Fibroblast of skin of back (primary cell): ENCODE measurements around the gene DGKA.
A peak's percentile ranks its signal among the peaks of the same experiment; 100 is the strongest.
"Not testable (repeated sequence)": the region's sequence is repeated elsewhere in the genome, so short reads cannot be mapped to it uniquely, and the experiment has no call there.

Experiments
- DNase-seq: peaks from one replicate; pipeline ENCODE4 v3.0.0-alpha.2; 2013

Gene DGKA

DNA sequence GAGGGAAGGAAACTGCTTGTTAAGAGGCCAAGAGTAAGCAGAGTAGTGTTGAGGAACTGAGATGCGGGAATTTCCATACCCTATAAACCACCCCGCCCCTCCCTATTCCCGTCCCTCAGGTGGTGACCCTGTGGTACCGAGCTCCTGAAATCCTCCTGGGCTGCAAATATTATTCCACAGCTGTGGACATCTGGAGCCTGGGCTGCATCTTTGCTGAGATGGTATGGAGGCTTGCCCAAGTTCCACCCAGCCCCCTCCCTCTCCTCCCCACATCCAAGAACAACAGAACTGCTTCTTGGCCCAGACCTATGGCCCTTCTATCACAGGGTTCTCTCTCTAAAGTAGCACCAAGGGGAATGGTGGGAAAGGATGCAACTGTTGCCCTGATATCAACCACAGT is 38.4 kb downstream of the DGKA start:
- DNase-seq = no peak

DNA sequence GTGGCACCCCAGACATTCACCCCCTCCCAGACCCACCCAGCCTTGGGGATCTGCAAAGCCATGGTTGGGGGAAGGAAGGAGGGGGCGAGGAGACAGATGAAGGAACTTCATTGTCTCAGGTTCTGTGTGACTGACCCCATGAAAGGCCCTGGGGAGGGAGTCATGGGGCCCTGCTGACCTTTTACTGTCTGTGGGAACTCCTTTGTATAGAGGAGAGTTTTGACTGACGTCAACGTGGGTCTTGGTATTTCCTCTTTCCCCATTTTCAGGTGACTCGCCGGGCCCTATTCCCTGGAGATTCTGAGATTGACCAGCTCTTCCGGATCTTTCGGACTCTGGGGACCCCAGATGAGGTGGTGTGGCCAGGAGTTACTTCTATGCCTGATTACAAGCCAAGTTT is 39.8 kb downstream of the DGKA start:
- peak; percentile 13 for DNase-seq

DNA sequence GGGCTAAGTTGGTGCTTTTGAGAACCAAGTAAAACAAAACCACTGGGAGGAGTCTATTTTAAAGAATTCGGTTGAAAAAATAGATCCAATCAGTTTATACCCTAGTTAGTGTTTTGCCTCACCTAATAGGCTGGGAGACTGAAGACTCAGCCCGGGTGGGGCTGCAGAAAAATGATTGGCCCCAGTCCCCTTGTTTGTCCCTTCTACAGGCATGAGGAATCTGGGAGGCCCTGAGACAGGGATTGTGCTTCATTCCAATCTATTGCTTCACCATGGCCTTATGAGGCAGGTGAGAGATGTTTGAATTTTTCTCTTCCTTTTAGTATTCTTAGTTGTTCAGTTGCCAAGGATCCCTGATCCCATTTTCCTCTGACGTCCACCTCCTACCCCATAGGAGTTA is 41.1 kb downstream of the DGKA start:
- peak; percentile 66 for DNase-seq

DNA sequence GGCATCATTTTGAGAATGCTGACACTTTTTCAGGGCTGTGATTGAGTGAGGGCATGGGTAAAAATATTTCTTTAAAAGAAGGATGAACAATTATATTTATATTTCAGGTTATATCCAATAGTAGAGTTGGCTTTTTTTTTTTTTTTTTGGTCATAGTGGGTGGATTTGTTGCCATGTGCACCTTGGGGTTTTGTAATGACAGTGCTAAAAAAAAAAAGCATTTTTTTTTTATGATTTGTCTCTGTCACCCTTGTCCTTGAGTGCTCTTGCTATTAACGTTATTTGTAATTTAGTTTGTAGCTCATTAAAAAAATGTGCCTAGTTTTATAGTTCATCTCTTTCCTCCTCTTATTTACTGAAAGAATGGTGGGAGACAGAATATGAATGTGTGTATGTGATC is 41.5 kb downstream of the DGKA start:
- DNase-seq = no peak

DNA sequence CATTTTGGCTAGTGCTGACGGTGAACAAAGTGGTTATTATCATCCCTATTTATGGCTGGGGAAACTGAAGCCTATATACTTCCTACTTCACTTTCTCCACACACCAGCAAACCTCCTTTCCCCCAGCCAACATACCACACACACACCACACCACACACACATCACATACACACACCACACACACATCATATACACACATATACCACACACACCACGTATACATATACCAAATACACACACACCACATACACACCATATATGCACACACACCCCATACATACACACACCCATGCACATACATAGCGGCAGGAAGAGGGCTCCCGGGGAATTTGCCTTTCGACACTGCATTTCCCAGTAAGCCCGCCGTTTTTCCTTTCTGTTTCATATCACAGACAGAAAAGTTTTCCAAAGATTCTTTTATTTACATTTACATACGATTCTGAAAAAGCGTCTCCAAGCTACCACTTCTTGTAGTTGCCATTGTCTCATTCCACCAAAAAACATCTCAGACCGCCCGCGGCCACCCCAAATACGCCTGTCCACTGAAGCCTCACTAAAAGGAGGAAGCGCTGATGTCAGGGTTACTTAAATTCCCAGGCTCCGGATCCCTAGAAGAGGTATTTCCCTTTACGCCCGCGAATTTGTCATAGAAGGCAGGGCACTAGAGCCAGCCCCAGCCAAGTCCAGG is 42.1 kb downstream of the DGKA start:
- DNase-seq = no peak

DNA sequence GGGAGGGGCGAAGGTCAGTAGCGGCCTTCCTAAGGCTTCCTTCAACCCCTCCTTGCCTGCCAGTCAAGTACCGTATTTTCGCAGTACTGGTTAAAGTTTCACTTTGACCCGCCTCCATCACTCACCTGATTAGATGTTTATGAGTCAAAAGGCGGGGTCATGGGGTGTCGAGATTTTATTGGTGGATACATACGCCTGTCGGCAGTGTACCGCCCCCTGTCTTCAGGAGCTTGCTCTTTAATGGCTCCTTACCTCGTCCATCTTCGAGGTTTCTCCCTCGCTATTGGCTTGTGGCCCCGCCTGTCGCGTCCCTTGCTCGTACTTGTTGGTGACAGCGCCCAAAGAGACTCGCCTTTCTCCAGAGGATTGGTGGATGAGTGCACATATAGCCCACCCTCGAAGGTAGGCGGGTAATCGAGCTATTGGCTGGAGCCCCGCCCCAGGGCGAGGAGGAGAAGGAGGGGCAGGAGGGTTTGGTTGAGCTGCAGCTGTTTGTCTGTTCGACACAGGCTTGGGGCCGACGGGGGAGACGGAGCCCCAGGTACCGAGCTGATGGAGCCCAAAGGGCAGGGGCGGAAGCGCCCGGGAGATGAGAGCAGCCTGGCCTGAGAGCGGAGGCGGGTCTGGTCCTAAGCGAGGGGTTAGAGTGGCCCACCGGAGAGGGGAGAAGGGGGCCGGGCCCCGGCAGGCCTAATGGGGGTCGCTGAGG is 42.8 kb downstream of the DGKA start, which contains the start of gene RAB5B:
Gene RAB5B (plus strand): TSS at position 480 of the 709 bp plus-strand sequence. CDS start 12,883 bp downstream, outside the sequence.
- DNase-seq = peak; percentile 100

DNA sequence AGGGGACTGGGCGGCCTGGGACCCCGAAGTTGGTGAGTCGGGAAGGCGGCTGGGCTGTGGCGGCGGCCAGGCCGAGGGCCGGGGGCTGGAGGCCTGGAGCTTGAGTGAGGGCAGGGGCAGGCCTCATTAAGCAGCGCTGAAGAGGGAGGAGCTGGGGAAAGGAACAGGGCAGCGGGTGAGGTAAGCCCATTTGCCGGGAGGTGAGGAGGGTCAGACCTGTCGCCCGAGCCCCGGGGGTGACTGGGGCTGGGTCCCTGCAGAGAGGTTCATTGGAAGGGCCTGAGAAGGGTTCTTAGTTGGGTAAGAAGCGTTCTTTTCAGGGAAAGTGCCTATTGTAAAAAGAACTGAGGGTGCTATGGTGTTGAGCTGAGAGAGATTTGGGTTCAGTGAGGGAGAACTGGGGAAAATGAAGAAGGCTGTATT is 43.4 kb downstream of the DGKA start:
- DNase-seq = peak; percentile 39

DNA sequence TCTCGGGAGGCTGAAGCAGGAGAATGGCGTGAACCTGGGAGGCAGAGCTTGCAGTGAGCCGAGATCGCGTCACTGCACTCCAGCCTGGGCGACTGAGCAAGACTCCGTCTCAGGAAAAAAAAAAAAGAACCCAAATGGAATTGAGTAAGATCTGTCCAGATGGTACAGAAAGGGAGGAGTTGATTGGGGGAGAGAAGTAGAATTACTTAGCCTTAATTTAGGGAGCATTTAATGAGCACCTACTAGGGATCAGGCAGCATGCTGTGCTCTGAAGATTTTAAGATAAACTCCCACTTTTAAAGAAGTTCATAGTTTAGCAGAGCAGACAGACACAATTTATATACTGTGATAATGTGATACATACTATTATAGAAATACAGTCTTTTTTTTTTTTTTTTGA is 47.4 kb downstream of the DGKA start:
- DNase-seq = no peak

DNA sequence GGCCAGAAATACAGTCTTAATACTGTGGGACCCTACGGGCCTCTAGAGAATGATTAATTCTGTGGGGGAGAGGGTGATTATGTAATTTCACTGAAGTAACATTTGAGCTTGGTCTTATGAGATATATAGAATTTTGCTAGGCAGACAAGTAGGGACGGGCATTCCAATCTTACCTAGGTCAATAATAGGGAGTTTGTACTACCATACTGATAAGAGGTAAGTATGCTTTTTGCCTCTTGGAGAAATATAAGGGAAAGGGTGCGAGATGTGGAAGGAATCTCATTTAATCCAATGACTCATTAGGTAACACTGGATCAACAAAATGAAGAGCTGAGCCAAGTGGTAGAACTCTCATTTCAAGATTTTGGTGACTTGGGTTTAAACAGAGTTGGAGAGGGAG is 48.1 kb downstream of the DGKA start:
- no peak for DNase-seq

DNA sequence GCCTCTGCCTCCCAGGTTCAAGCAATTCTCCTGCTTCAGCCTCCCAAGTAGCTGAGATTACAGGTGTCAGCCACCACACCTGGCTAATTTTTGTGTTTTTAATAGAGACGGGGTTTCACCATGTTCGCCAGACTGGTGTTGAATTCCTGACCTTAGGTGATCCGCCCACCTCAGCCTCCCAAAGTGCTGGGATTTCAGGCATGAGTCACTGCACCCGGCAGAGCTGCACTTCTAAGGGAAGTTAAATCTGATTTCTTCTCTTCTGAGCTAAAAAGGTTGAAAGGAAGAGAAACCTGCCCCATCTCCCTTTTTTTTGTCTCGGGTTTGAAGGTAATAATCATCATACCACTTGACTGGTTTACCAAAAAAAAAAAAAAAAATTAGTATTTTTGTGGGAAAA is 50.9 kb downstream of the DGKA start:
- not testable (repeated sequence) for DNase-seq

DNA sequence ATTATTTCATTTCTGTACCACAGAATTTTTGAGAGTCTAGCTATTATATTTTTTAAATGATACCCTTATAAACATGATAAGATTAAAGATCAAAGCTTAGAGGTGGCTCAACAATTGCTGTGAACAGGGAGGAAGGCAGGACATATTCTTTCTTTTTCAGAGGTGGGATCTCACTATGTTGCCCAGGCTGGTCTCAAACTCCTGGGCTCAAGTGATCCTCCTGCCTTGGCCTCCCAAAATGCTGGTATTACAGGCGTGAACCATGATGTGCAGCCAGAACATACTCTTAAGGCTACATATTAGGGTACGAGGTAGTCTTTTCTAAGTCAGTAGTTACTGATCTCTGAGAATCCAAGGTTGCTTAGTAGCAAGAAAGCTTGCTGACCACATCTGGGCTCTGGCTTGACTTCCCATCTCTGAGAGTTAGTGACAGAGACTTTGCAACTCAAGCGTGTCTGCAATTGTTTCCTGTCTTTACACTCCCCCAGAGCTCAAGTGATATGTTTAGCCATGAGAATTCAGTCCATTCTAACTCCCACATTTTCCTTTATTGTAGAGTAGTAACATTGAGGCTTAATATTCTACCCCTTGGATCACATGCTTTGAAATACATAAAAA is 51.5 kb downstream of the DGKA start:
- DNase-seq = no peak

DNA sequence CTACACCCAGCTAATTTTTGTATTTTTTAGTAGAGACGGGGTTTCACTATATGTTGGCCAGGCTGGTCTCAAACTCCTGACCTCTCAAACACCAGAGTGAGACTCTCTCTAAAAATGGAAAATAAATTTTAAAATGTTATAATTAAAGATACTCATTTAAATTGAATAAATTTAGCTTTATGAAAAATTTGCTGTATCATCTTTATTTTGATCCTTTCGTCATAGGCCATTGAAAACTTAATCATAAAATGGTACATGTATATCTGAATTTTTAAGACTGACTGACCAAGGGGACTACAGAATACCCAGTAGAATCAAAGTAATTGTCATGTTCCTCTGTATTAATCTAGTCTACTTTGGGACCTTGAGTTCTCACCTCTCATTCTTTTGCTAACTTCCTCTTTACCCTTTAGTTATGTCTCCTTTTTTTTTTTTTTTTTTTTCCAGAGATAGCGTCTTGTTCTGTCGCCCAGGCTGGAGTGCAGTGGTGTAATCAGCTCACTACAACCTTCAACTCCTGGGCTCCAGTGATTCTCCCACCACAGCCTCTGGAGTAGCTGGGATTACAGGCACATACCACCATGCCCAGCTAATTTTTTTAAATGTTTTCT is 52.4 kb downstream of the DGKA start:
- no peak for DNase-seq

DNA sequence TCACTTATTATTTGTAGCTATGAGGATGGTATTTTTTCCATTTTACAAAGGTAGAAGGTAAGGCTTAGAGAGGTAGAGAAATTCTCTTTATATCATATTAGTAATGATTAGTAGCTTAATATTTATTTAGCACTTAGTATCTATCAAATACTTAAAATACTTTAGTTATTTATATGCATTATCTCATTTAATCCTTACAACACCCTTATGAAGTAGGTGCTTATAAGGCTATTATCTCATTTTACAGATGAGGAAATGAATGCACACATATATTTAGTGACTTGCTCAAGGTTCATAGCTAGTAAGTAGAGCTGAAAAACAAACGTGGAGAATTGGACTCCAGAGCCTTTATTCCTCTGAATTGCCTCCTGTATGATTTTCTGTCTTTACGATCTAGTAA is 53.9 kb downstream of the DGKA start:
- DNase-seq = no peak

DNA sequence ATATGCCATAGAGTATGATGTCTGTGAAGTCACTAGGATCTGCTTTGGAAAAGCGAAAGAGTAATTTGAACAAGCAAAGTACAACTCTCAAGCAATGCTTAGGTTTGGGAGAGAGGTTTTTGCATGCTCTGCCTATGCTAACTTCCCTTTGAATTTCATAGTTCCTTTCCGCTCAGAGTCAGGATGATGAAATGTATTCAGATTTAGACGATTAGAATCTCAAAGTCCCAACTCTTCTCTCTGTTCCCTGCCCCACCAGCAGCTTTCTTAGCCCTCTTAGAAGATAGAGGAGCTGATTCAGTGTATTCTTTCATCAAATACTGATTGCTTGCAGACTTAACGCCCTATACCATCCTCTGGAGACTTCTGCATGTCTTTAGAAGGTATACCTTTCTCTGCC is 54.4 kb downstream of the DGKA start:
- DNase-seq = no peak

DNA sequence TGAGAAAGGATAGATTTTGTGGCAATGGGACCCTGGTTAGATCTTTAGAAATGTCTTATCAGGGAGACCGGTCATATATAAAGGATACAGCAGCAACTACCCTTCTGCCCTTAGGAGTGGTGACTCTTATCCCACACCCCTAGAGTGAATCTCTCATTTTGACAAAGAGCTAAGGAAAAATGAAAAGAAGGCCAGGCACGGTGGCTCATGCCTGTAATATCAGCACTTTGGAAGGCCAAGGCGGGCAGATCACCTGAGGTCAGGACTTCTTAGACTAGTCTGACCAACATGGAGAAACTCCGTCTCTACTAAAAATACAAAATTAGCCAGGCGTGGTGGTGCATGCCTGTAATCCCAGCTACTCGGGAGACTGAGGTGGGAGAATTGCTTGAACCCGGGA is 55.0 kb downstream of the DGKA start:
- DNase-seq = not testable (repeated sequence)

DNA sequence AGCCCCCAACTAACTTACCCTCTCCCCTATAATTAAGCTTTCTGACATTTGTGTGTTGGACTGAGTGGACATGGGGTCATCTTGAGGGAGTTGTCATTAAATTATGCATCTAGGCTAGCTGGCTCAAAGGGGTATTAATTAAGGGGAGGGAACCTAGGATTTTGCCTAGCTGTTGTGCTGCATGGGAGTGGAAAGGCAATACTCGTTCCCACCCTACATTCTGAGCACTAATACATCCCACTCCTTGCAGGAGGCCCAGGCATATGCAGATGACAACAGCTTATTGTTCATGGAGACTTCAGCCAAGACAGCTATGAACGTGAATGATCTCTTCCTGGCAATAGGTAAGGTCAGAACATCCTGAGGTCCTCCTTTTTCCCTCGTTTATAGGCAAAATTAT is 60.1 kb downstream of the DGKA start:
- no peak for DNase-seq

DNA sequence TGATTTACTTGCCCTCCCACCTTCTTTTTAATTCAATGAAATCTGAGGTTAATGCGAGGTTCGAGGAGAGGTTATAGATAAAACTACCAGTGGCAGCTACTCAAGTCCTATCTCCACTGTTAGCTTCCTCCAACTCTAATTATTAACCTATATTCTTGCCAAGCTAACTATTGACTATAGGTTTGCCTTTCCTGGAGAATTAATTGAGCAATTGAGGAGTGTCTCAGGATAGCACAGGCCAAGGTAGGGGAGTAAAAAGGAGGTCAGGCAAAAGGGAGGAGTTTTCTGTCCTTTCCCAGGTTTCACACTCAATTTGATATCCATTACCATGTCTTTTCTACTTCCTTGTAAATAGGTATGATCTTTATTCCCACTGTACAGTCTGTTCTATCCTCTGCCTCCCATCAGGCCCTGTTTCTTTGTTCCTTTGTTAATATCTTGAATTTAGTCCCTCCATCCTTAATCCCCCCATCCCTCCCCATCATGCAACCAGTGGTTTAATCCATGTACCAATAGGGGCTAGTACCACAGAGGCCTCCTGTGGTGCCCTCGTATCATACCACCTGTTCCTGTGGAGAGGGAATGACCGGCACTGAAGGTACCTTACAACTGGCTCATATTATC is 62.4 kb downstream of the DGKA start:
- DNase-seq = no peak

DNA sequence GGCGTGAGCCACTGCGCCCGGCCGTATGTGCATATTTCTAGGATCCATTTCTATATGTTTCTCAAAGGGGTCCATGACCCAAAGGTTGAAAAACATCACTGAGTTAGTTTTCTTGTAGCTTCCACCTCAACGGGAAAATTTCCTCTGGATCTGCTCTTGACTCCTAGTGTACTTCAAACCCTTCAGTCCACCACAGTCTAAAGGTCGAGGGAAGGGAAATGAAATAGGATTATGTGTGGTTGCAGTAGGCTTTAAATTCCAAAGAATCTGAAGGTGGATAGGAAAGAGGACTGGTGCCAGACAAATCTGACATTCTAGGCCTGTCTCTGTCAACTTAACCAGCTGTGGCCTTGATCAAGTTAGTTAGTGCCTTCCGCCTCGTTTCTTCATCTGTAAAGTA is 64.4 kb downstream of the DGKA start:
- no peak for DNase-seq

DNA sequence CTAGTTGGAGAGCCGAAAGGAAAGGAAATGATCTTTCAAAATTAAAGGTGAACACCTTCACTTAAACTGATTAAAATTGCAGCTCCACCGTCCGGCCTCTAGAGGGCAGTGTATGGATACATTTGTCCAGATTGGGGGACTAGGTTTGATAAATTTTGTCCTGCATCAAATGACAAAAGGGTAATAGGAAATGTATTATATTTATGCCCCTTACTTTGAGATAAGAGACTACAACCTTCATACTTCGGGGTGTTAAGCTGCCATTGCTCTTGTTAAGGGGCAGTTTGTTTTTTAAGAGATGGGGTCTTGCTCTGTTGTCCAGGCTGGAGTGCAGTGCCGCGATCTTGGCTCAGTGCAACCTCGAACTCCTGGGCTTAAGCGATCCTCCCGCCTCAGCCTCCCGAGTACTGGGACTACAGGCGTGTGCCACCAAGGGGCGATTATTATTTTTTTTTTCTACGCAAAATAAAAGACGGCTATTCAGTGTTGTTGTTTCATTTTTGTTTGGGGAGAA is 65.3 kb downstream of the DGKA start:
- peak; percentile 70 for DNase-seq

DNA sequence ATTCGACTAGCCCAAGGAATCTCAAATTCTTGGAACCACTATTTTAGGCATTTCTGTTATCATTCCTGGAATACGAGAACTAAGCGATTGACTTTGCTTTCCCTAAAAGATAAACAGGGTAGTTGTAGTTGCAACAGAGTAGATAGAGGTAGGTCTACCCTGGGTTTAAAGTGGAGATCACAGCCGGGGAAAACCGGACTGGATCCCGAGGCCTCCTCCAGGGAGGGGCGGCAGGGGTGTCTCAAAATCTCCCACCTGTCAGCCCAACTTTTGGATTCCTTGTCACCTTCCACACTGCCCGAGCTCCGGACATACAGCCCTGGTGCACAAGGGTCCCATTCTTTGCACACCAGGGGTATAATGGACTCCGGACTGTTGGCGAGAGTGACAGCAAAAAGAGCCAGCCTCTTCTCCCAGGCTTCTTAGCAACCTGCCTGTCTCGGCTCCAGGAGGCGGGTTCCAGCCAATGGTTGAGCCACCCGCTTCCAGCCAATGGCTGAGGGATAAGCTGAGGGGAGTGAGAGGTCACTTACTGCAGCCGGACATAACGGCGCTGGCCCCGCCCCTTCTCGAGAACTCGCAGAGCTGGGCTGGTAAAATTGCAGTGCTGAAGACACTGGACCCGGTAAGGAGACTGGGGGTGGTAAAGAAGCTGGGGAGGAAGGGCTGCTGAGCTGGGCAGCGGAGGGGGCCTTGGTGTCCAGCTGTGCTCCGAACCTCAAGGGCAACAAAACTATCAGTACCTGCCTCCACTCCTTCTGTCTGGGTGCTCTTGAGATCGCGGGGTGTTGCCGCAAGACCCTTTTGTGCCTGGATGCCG is 66.0 kb downstream of the DGKA start, which contains the start of gene SUOX:
Gene SUOX (plus strand): TSS at position 562 of the 820 bp plus-strand sequence. CDS start 4,946 bp downstream, outside the sequence.
- DNase-seq = peak; percentile 97

DNA sequence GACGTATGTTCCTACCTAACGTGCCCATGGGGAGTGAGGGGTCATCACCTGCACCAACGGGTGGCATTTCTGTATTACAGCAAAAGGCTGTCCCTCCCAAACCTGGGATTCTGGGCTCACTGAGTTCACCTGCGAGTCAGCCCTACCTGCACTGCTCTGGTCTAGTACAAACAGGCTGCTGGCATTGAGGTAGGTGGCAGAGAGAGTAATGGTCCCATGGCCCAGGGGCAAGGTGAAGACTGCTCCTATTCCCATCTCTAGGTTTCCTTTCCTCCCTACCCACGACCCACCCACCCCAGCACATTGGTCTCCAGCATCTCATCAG is 66.5 kb downstream of the DGKA start:
- DNase-seq = no peak

DNA sequence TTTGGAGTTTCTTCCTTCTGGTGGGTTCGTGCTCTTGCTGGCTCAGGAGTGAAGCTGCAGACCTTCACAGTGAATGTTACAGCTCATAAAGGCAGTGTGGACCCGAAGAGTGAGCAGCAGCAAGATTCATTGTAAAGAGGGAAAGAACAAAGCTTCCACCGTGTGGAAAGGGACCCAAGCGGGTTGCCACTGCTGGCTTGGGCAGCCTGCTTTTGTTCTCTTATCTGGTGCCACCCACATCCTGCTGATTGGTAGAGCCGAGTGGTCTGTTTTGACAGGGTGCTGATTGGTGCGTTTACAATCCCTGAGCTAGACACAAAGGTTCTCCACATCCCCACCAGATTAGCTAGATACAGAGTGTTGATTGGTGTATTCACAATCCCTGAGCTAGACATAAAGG is 68.6 kb downstream of the DGKA start:
- not testable (repeated sequence) for DNase-seq
